Measurements from ENCODE around the gene CADM4.

DNA sequence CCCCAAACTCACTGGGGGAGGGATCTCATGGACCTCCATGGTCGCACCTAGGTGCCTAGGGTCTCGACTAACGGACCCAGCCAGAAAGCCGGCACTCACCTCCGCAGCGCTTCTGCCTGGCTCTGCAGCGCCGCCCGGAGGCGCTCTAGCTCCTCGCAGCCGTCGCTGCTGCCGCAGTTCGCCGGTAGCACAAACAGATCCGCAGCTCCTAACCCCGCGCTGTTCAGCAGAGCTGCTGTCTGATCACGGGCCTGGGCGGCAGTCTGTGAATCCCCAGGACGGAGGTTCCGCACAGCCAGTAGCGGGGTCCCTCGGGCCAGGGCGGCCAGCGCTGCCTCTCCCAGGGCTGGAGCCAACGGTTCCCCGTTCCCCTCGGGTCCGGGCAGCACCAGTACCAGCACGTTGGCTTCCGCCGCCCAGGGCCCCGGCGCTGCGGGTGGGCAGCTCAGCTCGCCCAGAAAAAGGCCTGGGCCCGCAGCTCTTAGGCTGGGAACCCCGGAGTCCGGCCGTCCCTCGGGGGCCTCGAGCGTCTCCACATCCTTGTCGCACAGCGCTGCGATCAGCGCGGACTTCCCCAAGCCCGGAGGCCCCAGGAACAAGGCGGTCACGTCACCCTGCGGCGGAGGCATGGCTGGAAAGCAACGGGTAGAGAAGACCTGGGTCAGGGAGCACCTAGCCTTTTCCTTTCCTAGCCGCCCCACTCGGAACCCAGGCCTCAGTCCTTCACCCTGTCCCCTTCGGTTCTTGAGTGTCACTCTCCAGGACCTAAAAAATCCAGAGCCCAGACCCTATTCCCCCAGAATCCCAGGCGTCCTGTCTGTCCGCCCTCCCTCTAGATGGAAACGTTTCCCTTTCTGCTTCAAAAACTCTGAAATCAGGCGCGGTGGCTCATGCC is 44.7 kb downstream of the CADM4 start:
- TF ChIP-seq, protein P1, sequence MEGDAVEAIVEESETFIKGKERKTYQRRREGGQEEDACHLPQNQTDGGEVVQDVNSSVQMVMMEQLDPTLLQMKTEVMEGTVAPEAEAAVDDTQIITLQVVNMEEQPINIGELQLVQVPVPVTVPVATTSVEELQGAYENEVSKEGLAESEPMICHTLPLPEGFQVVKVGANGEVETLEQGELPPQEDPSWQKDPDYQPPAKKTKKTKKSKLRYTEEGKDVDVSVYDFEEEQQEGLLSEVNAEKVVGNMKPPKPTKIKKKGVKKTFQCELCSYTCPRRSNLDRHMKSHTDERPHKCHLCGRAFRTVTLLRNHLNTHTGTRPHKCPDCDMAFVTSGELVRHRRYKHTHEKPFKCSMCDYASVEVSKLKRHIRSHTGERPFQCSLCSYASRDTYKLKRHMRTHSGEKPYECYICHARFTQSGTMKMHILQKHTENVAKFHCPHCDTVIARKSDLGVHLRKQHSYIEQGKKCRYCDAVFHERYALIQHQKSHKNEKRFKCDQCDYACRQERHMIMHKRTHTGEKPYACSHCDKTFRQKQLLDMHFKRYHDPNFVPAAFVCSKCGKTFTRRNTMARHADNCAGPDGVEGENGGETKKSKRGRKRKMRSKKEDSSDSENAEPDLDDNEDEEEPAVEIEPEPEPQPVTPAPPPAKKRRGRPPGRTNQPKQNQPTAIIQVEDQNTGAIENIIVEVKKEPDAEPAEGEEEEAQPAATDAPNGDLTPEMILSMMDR (optimal IDR thresholded peaks at IDR 0.05 in 1 of 3, IDR thresholded peaks at IDR 0.05 in 1 of 3, conservative IDR thresholded peaks at IDR 0.05 in 1 of 3; ENCODE audit: extremely low read depth in 1 of 3, insufficient read depth in 2 of 3, low read length in 3 of 3), result peak; percentile 81 to 98 (median 88)
- TF ChIP-seq EZH2 (IDR thresholded peaks at IDR 0.05; ENCODE audit: low read length), result no peak

Measured in keratinocyte (primary cell).